H54 (cell line): ENCODE measurements around the gene CPPED1.

Experiments used
- DNase-seq: peaks from one replicate; pipeline ENCODE4 v3.0.0; 2011; ENCODE audit warnings: low spot score, mixed read lengths; ENCODE audit not compliant: insufficient read length
- FAIRE-seq: peaks from 3 replicates; lab custom pipeline; 2011; peaks lifted over from hg19 to GRCh38; lab: Jason Lieb, UNC
- POLR2A ChIP-seq: IDR thresholded peaks from 2 replicates; pipeline ENCODE4 v1.6.1; 2011; ENCODE audit warnings: low read depth, mild to moderate bottlenecking, low read length

The CPPED1 gene

GRCh38 chr16:12628536-12628935 lies 175.2 kb downstream of the CPPED1 start:
- DNase-seq (no peak), FAIRE-seq (no peak)
- TF ChIP-seq POLR2A, result no peak

DNA sequence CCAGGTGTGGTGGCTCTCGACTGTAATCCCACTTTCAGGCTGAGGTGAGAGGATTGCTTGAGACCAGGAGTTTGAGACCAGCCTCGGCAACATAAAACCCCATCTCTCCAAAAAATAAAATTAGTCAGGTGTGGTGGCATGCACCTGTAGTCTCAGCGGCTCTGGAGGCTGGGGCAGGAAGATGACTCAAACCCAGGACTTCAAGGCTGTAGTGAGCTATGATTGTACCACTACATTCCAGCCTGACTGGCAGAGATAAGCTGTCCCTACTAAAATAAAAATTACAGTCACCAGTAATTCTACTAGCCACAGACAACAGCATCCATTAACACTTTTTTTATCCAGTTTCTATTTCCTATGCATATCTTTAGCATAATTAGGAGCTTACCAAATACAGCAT lies 176.3 kb downstream of the CPPED1 start:
- no peak for FAIRE-seq
- no peak for TF ChIP-seq POLR2A
- no peak for DNase-seq

GRCh38 chr16:12626411-12626810 lies 177.3 kb downstream of the CPPED1 start:
- FAIRE-seq, result no peak

DNA sequence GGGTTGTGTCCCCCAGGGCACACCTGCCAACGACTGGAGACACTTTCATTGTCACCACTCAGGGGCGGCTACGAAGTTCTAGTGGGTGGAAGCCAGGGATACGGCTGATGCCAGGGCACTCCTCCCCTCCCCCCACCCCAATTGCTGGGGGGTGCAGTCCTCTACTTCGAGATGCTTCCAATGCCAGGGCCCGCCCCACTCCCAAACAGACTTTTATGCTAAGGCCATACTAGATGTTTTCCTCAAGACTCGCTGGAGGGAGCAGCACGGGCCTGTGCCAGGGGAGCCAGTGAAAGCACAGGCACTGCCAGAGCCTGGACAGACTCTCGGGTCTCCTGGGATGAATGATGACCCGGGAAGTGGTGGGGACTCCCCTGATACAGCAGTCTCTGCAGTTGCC lies 178.0 kb downstream of the CPPED1 start:
- FAIRE-seq (no peak), DNase-seq (no peak)
- no peak for TF ChIP-seq POLR2A

More at GRCh38 chr16:12626411-12626810, 177.3 kb downstream of the CPPED1 start:
- TF ChIP-seq POLR2A, result no peak
- no peak for DNase-seq

- TF ChIP-seq POLR2A, result no peak
- FAIRE-seq (no peak), DNase-seq (no peak)
Measured at GRCh38 chr16:12625068-12625467, 178.6 kb downstream of the CPPED1 start.

GRCh38 chr16:12620150-12620549 lies 183.5 kb downstream of the CPPED1 start:
- no peak for FAIRE-seq
- no peak for DNase-seq
- no peak for TF ChIP-seq POLR2A

GRCh38 chr16:12618515-12618914 lies 185.2 kb downstream of the CPPED1 start:
- DNase-seq (no peak), FAIRE-seq (no peak)
- TF ChIP-seq POLR2A, result no peak

- FAIRE-seq (no peak), DNase-seq (no peak)
- no peak for TF ChIP-seq POLR2A
Measured at GRCh38 chr16:12617401-12617819, 186.3 kb downstream of the CPPED1 start.

DNA sequence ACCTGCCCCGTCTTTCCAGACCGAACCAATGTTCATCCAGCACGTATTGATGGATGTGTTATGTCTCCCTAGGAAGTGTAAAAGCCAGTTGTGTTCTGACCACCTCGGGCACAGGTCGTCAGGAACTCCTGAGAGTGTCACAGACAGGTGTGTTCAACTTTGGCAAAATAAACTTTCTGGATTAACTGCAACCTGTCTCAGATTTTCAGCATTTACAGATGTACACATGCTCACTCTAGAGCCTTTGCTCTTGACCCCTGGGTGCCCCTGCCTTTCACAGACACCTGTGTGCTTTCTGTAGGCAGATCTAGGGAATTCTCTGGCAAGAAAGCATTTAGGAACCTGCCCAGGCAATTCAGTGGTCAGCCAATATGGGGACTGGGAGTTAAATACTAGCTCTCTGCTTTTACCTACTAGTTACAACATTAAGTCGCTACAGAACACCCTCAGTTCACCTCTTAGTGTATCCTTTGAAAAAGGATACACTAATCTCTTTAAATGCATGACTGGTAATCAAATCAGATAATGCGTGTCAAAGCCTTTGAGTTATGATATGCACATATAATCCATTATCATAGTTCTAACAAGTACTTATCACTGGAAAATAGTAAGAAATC lies 188.9 kb downstream of the CPPED1 start:
- no peak for TF ChIP-seq POLR2A
- FAIRE-seq, result no peak

DNA sequence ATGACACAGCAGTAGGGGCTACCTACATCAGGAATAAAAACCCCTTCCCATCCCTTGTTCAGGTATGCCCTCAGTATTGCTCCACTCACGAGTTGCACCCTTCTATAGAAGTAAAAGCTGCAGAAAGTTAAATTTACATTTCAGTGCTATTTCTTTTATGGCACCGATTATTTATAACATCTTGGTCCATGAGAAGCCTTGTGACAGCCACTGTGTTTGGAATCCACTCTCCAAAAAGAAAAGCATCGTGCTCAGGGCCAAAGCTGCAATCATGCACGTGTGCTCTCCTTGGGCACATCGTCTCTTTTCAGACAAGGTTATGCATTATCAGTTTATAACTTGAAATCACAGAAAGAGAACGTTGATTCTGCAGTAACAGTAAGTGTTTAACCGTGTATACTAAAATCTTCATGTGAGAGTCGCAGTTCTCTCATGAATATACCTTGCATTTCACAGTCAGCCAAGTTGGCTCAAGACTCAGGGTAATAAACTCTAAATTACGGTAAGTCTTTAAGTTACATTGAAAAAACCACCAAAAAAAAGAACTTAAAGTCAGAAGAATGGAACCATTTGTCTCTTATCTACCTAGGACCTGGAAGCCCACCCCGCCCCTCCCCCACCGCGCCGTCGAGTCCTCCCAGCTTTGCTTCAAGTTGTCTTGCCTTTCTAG lies 189.6 kb downstream of the CPPED1 start:
- TF ChIP-seq POLR2A, result no peak
- DNase-seq, result no peak

More for the DNA sequence above, 188.9 kb downstream of the CPPED1 start:
- DNase-seq, result no peak

DNA sequence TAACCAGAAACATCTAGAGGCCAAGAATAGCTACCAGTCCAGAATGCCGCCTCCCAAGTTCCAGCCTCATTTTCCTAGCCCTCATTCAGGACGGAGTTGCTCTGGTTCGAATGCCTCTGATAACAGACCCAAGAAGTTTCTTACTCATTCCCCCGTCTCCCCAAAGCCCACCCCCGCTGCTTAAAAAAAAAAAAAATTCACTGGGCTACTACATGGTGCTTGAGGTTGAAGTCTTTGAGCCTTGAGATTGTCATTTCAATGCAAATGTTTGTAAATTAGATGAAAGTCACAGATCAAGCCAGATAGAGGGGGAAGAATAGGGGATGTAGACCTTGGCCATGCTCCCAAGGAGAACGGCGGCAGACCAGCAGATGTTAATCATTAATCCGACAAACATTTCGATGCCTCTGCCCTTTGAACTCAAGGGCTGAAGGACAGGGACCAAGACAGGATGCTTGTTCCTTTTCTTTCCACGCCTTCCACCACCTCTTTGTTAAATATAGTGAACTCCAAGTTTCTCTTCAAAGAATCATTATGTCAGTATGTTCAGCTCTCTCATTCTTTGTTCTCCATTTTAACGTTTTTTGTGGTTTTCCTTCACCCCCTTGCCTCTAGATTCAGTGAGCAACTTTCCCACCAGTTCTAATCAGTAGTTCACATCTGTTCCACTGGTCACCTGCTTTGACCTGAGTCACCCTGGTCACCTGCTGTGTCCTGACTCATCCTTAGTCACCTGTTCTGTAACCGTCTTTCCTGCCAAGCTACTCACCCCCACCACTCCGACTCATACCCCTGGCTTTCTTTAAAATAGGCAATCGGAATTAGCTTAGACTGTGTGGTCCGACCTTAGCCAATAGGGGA lies 190.3 kb downstream of the CPPED1 start:
- no peak for TF ChIP-seq POLR2A
- FAIRE-seq (peak; percentile 79), DNase-seq (peak; percentile 20)

More for the DNA sequence above, 189.6 kb downstream of the CPPED1 start:
- no peak for FAIRE-seq

- no peak for TF ChIP-seq POLR2A
- DNase-seq (no peak), FAIRE-seq (no peak)
Measured at GRCh38 chr16:12612598-12613101, 191.0 kb downstream of the CPPED1 start.

GRCh38 chr16:12611916-12612597 lies 191.6 kb downstream of the CPPED1 start:
- DNase-seq (no peak), FAIRE-seq (no peak)
- TF ChIP-seq POLR2A, result no peak

- FAIRE-seq, result no peak
- no peak for DNase-seq
- TF ChIP-seq POLR2A, result no peak
Measured at GRCh38 chr16:12611006-12611477, 192.6 kb downstream of the CPPED1 start.
